Heart right ventricle (tissue), 16 donors: ENCODE data around the gene SEC23B. TPM values are rescaled to one million over a fixed set of nuclear protein-coding genes. Genes with fewer than 3 reads are reported as not detected.

Source experiments
- ATAC-seq, 8 donors: fragments of 200-7000 bp; cut with Tn5 transposase; one replicate each; pipeline ENCODE4 v1.9.1; 2020; ENCODE audit warnings: mild to moderate bottlenecking in 8 of 8, moderate library complexity in 8 of 8, moderate number of reproducible peaks in 1 of 8
- DNase-seq, 2 donors: peaks; one replicate each; pipeline ENCODE4 v3.0.0-alpha.2; 2020
- H3K27ac ChIP-seq, 10 donors: fragments of 200-600 bp; sonication (generic) in 2 of 10; one replicate each; pipeline versions ENCODE4 v1.5.0 to v1.8.0; 2020 to 2022; ENCODE audit warnings: mild to moderate bottlenecking in 3 of 10
- H3K27me3 ChIP-seq, 7 donors: fragments of 200-600 bp; one replicate each; pipeline ENCODE4 v1.8.0; 2021 to 2022; ENCODE audit warnings: mild to moderate bottlenecking in 2 of 7
- H3K36me3 ChIP-seq, 9 donors: fragments of 200-600 bp; sonication (generic) in 1 of 9; one replicate each; pipeline versions ENCODE4 v1.5.0 to v1.8.0; 2020 to 2022; ENCODE audit warnings: mild to moderate bottlenecking in 2 of 9
- H3K4me1 ChIP-seq, 9 donors: fragments of 200-600 bp; sonication (generic) in 1 of 9; one replicate each; pipeline versions ENCODE4 v1.5.0 to v1.8.0; 2020 to 2022; ENCODE audit warnings: mild to moderate bottlenecking in 4 of 9
- H3K4me3 ChIP-seq, 10 donors: fragments of 200-600 bp; sonication (generic) in 2 of 10; one replicate each; pipeline versions ENCODE4 v1.5.0 to v1.8.0; 2020 to 2022; ENCODE audit warnings: mild to moderate bottlenecking in 7 of 10, moderate library complexity in 2 of 10
- H3K9me3 ChIP-seq, 11 donors: fragments of 200-600 bp in 10 of 11; sonication (generic) in 2 of 11; one replicate each; pipeline versions ENCODE4 v1.5.0 to v1.8.0; 2013 to 2022; ENCODE audit warnings: mild to moderate bottlenecking in 2 of 11, control low read depth in 1 of 11, moderate library complexity in 1 of 11
- intact Hi-C, 10 donors: fragments of 100-400 bp; cut with DNase I; formaldehyde crosslinking; loops; one replicate each; pipeline versions ENCODE4 v1.11.1 to v1.14.2; 2022
- microRNA-seq, 2 donors: library from miRNA; unstranded; fragments of <30 nt; microRNA quantifications; one replicate each; pipeline ENCODE4 v1.2.0, GENCODE V29; 2021
- polyA plus RNA-seq, 2 donors: library from polyadenylated mRNA; stranded (reverse); fragments of 200-250 nt; gene quantifications; one replicate each; pipeline ENCODE4 v1.2.3, GENCODE V29; 2013
- total RNA-seq, 10 donors: library from RNA; stranded (reverse); fragmentation: NEBNext Ultra II Directional in 3 of 10; extraction: Animal tissue kit (Norgen Biotek cat#: 25700) in 3 of 10; gene quantifications; one replicate each; pipeline versions ENCODE4 v1.2.1 to v1.2.4, GENCODE V29; 2021 to 2023
- TF ChIP-seq, protein P1 (sequence below), 9 donors: fragments of 200-600 bp; sonication (generic) in 2 of 9; IDR thresholded peaks; one replicate each; pipeline versions ENCODE4 v1.5.0 to v1.8.0; 2021 to 2022; ENCODE audit warnings: antibody characterized with exemption in 9 of 9, mild to moderate bottlenecking in 5 of 9, moderate library complexity in 1 of 9
- donor health status: Arrhythmogenic right ventricular cardiomyopathy.
- donor health status: ischemic (EF 13 %, LVEDD 7.1; RV severe dilation, severe dysfunction).
- donor health status: healthy with polysubstance abuse.
- donor health status: DM: no; HTN: yes; CAD: no.
- donor health status: DM: no; HTN: no; CAD: no.
- donor health status: ischemic (EF 25% LVEDD 6.9; RV normal size, moderate dysfunction).
- donor health status: ischemic (EF 25% LVEDD 5.7; RV mildly dilated, moderate dysfunction).
- donor health status: healthy.
- donor health status: DM: yes; HTN: yes; CAD: no.
- donor health status: Ischemic cardiomyopathy.
- donor health status: ischemic (EF 35%, LVEDD 5.7; RV mildly dilated, moderate dysfunction).
- donor health status: nonischemic (EF 11% LVEDD 7.7; RV severe dilation, severe dysfunction).
- donor health status: DM: yes; HTN: yes; CAD: no.
- donor health status: PGD.
- donor health status: ischemic (EF 29% LVEDD 5.4; RV normal size, mild dysfunction).
- donor health status: nonischemic (EF 23%, LVEDD 6.1; RV moderate dilation, normal function).

Gene SEC23B
- total and polyA plus RNA-seq, 12 donors = 2.6 to 20.5 (median 10.6) TPM

DNA sequence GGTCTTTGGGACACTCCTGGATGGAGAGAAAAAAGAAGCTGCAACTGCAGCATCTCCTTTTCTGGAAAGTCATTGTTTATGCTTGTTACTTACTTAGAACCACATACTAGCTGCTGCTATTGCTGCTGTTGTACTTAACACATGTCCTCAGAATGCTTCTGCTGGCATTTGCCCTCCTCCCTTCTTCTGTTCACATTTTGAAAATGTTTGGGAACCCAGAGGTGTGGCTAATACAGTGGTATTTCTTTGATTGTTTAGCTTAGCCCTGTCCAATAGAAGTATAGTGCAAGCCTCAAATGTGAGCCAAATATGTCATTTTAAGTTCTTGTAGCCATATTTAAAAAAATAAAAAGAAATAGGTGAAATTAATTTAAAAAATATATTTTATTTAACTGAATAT, 88.5 kb downstream of the SEC23B start:
- Histone ChIP-seq H3K27ac (no peak overlapping the region), H3K9me3 (peaks cover 0 to 5% (median 0%) of the 10 kb centered on the region in 11 donors), H3K36me3 (peaks cover 0 to 71% (median 19%) of the 10 kb centered on the region in 9 donors), H3K27me3 (no peaks in the 10 kb centered on the region), H3K4me1 (no peaks in the 10 kb centered on the region), H3K4me3 (no peak overlapping the region)
- intact Hi-C loops = no loop called here
- DNase-seq (no peak), ATAC-seq (no peak)
- TF ChIP-seq, protein P1, sequence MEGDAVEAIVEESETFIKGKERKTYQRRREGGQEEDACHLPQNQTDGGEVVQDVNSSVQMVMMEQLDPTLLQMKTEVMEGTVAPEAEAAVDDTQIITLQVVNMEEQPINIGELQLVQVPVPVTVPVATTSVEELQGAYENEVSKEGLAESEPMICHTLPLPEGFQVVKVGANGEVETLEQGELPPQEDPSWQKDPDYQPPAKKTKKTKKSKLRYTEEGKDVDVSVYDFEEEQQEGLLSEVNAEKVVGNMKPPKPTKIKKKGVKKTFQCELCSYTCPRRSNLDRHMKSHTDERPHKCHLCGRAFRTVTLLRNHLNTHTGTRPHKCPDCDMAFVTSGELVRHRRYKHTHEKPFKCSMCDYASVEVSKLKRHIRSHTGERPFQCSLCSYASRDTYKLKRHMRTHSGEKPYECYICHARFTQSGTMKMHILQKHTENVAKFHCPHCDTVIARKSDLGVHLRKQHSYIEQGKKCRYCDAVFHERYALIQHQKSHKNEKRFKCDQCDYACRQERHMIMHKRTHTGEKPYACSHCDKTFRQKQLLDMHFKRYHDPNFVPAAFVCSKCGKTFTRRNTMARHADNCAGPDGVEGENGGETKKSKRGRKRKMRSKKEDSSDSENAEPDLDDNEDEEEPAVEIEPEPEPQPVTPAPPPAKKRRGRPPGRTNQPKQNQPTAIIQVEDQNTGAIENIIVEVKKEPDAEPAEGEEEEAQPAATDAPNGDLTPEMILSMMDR (IDR thresholded peaks at IDR 0.05) = no peak

DNA sequence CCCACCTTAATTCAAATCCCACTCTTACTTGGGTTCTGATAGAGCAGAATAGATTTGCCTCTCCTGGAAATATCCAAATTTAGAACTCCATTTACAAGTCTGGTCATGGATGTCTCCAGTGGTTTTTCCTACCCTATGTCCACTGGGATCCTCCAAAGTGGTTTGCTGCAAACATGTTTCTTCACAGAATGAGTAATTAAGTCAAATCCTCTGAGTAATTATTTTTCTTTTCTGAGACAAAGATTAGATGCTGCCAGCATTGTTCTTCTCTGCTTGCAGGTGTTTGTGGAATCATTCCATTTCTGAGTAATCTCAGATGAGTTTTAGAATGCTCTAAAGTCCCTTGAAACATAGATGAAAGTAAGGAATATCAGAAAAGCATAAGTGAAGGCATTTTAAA, 102.0 kb downstream of the SEC23B start:
- Histone ChIP-seq H3K4me3 (no peak overlapping the region), H3K4me1 (peaks cover 0 to 2% (median 0%) of the 10 kb centered on the region in 9 donors), H3K36me3 (peaks cover 0 to 34% (median 3%) of the 10 kb centered on the region in 9 donors), H3K9me3 (no peaks in the 10 kb centered on the region), H3K27ac (no peak overlapping the region), H3K27me3 (no peaks in the 10 kb centered on the region)
- TF ChIP-seq, protein P1 (IDR thresholded peaks at IDR 0.05) = no peak
- DNase-seq (no peak), ATAC-seq (no peak)
- intact Hi-C loops = no loop called here

Small RNA genes lying within 50 kb of the gene (microRNA-seq; reads per million reads assigned to microRNA genes)
- 0.60 to 1.0 reads per million in 2 donors for gene MIR3192

Other genes with a start within 250 kb of the SEC23B start
- 1 to 10 TPM; 4.9 to 7.2 (median 5.6) TPM for gene ZNF133, start 219.4 kb upstream of the SEC23B start, total RNA-seq
- 10 to 100 TPM in 1 of 2 donors, 1 to 10 TPM in 1; 7.2 to 16.6 TPM for gene ZNF133, start 219.4 kb upstream of the SEC23B start, polyA plus RNA-seq
- 1 to 10 TPM in 3 of 10 donors, under 1 TPM in 7; 0.35 to 1.7 (median 0.83) TPM for gene DZANK1, start 40.9 kb upstream of the SEC23B start, total RNA-seq
- gene DZANK1, start 40.9 kb upstream of the SEC23B start, polyA plus RNA-seq = 1 to 10 TPM in 1 of 2 donors, under 1 TPM in 1; 0.78 to 1.3 TPM
- 10 to 100 TPM in 1 of 10 donors, 1 to 10 TPM in 9; 6.5 to 10.1 (median 7.8) TPM for gene POLR3F, start 40.5 kb upstream of the SEC23B start, total RNA-seq
- gene POLR3F, start 40.5 kb upstream of the SEC23B start, polyA plus RNA-seq = 1 to 10 TPM; 6.9 to 7.8 TPM
- gene RBBP9, start 10.7 kb upstream of the SEC23B start, total RNA-seq = 10 to 100 TPM in 1 of 10 donors, 1 to 10 TPM in 9; 4.7 to 10.3 (median 6.8) TPM
- 1 to 10 TPM; 1.8 to 3.2 TPM for gene RBBP9, start 10.7 kb upstream of the SEC23B start, polyA plus RNA-seq
- gene SMIM26, start 59.5 kb downstream of the SEC23B start, total RNA-seq = 100 to 1,000 TPM in 6 of 10 donors, 10 to 100 TPM in 4; 80.7 to 119 (median 105) TPM
- 100 to 1,000 TPM; 145 to 180 TPM for gene SMIM26, start 59.5 kb downstream of the SEC23B start, polyA plus RNA-seq
- 10 to 100 TPM; 11.0 to 21.7 (median 14.3) TPM for gene DTD1, start 80.1 kb downstream of the SEC23B start, total RNA-seq
- gene DTD1, start 80.1 kb downstream of the SEC23B start, polyA plus RNA-seq = 10 to 100 TPM in 1 of 2 donors, 1 to 10 TPM in 1; 5.2 to 31.9 TPM